Thyroid gland (tissue), 4 donors: Measurements from ENCODE around the gene BEST4. TPM values are rescaled to one million over a fixed set of nuclear protein-coding genes. Genes with fewer than 3 reads are reported as not detected.
A peak's percentile ranks its signal among the peaks of the same experiment; 100 is the strongest.

ENCODE experiments used
- DNase-seq, 2 donors: peaks; one replicate each; pipeline ENCODE4 v3.0.0-alpha.2; 2019
- H3K27ac ChIP-seq, 3 donors: fragments of 200-600 bp; sonication (generic); 1 replicate in 2 of 3; 2 replicates in 1 of 3; pipeline ENCODE4 v1.5.1; 2016 to 2019; ENCODE audit warnings: mild to moderate bottlenecking in 1 of 3, moderate library complexity in 1 of 3
- H3K27me3 ChIP-seq: fragments of 200-600 bp; sonication (generic); one replicate; pipeline ENCODE4 v1.5.1; 2019
- H3K36me3 ChIP-seq, 2 donors: fragments of 200-600 bp; sonication (generic); one replicate each; pipeline ENCODE4 v1.5.1; 2016 to 2019
- H3K4me1 ChIP-seq, 2 donors: fragments of 200-600 bp; sonication (generic); one replicate each; pipeline ENCODE4 v1.5.1; 2017 to 2019
- H3K4me3 ChIP-seq, 3 donors: fragments of 200-600 bp; sonication (generic); replicated peaks in 1 of 3; 1 replicate in 2 of 3; 2 replicates in 1 of 3; pipeline ENCODE4 v1.5.1; 2016; ENCODE audit warnings: mild to moderate bottlenecking in 1 of 3
- H3K9me3 ChIP-seq: fragments of 200-600 bp; sonication (generic); one replicate; pipeline ENCODE4 v1.5.1; 2017
- CTCF ChIP-seq, 6 experiments: fragments of 200-600 bp in 3 of 6; fragments of 450-650 bp in 3 of 6; sonication (generic) in 3 of 6; IDR thresholded peaks; one replicate each; pipeline ENCODE4 v1.5.1; 2016 to 2019; ENCODE audit warnings: antibody characterized with exemption in 6 of 6, mild to moderate bottlenecking in 2 of 6, inconsistent platforms in 1 of 6, moderate library complexity in 1 of 6
- POLR2A ChIP-seq, 2 donors: fragments of 450-650 bp; IDR thresholded peaks; one replicate each; pipeline ENCODE4 v1.6.1; 2017; ENCODE audit warnings: antibody characterized with exemption in 2 of 2, mild to moderate bottlenecking in 2 of 2, moderate library complexity in 1 of 2
- WGBS, 2 donors: methylation state at CpG; one replicate each; pipeline ENCODE4 v1.1.5; 2017; 5-methylcytosine and 5-hydroxymethylcytosine counted together
- intact Hi-C: fragments of 100-400 bp; cut with DNase I; formaldehyde crosslinking; loops from one replicate; pipeline ENCODE4 v1.15.1; 2023
- total RNA-seq, 4 donors: library from RNA; depleted of rRNA; stranded (reverse); fragments of >200 nt; gene quantifications; one replicate each; pipeline ENCODE4 v1.2.3, GENCODE V29; 2016

The BEST4 gene
- total RNA-seq, 4 donors from 2014 or later = 0.42 to 0.56 TPM; not detected in 2

- H3K36me3 ChIP-seq = no peaks in the 10 kb centered on the region
- H3K4me3 ChIP-seq = no peak overlapping the region
- intact Hi-C loops = no loop called here
- H3K27me3 ChIP-seq = no peaks in the 10 kb centered on the region
- H3K4me1 ChIP-seq = peaks cover 4 to 25% of the 10 kb centered on the region in 2 donors
- WGBS, 2 donors = 83 to 100% methylated on average over 1 to 6 of the region's 6 CpGs
- H3K27ac ChIP-seq = no peak overlapping the region
- no peak for DNase-seq
- H3K9me3 ChIP-seq = no peaks in the 10 kb centered on the region
- no peak for TF ChIP-seq CTCF (IDR thresholded peaks at IDR 0.05)
- TF ChIP-seq POLR2A (IDR thresholded peaks at IDR 0.05) = no peak
These were observed 34.2 kb upstream of the BEST4 start for GRCh38 chr1:44822131-44822701.

DNA sequence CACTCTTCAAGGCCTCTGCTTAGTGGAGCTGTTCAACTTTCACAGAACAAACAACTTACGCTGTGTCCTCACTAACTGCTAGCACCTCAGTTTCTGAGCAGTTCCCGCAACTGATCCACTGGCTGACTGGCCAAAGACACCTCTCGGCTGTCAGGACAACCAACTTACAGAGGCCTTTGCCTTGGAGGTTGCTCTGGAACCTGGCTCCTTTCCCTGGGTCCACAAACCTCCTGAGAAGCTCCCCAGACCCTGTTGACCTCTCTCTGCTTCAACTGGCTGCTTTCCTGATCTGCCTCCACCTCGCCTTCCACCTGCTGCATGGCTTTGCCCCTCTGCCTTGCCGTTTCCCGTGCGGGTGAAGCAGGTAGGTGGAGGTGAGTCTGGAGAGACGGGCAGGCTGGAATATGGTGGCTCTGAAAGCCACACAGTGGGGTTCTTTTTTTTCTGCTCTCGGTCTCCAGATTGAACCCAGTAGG lies 33.3 kb upstream of the BEST4 start:
- Histone ChIP-seq H3K4me1 (peaks cover 4 to 25% of the 10 kb centered on the region in 2 donors), H3K27me3 (no peaks in the 10 kb centered on the region), H3K27ac (peak overlapping the region in 2 of 3 donors; percentile 97 to 98), H3K9me3 (no peaks in the 10 kb centered on the region), H3K4me3 (no peak overlapping the region), H3K36me3 (no peaks in the 10 kb centered on the region)
- WGBS, 2 donors = 79 to 82% methylated on average over 9 of the region's 9 CpGs
- no peak for TF ChIP-seq CTCF (IDR thresholded peaks at IDR 0.05)
- no peak for TF ChIP-seq POLR2A (IDR thresholded peaks at IDR 0.05)
- DNase-seq = no peak
- intact Hi-C loops = no loop called here

DNA sequence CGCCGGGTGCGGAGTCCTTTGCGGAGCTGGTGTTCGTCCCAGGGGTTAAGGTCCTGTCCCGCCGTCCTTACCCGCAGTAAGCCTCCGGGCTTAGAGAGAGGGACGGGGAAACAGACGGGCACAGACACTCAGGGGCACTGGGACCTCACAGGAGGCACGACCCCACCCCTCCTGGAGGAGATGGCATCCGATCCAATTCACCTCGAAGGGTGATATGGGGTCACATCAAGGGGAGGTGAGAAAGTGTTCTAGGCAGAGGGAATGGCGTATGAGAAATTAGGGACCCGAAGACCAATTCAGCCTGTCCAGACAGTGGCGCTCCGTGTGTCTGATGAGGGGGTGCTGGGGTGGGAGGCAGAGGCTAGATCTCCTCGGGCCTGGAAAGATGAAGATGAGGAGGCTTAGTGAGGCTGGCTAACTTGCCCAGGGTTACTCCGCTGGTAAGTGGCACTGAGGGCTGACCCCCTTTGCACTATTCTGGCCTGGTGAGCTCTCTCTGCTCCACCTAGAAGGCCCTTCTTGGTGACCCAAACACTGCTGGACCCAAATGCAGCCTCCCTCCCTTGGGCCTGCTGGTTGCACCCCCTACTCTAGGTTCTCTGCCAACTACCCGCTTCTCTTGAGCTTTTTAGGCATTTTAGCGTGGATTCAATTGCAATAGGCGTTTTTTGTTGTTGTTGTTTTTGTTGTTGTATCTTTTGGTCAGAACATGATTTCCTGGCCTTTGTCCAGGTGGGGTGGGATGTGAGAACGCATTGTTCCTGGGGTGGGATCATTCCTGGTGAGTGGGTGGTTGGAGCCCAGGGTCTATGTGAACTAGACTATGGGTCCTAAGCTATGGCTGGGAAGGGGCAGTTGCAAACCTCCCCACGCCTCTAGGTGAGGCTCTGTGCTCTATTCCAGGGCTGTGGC lies 32.6 kb upstream of the BEST4 start:
- intact Hi-C loops = no loop called here
- WGBS, 2 donors = 36 to 42% methylated on average over 19 to 23 of the region's 25 CpGs
- H3K36me3 ChIP-seq = no peaks in the 10 kb centered on the region
- H3K4me3 ChIP-seq = peak overlapping the region in 1 of 3 donors; percentile 38
- H3K27me3 ChIP-seq = no peaks in the 10 kb centered on the region
- peak in 1 of 6 experiments; percentile 18 for TF ChIP-seq CTCF (IDR thresholded peaks at IDR 0.05)
- no peak for TF ChIP-seq POLR2A (IDR thresholded peaks at IDR 0.05)
- H3K9me3 ChIP-seq = no peaks in the 10 kb centered on the region
- H3K4me1 ChIP-seq = peaks cover 4 to 25% of the 10 kb centered on the region in 2 donors
- DNase-seq = peak in 1 of 2 donors; percentile 18
- peak overlapping the region; percentile 97 to 98 (median 97) for H3K27ac ChIP-seq

DNA sequence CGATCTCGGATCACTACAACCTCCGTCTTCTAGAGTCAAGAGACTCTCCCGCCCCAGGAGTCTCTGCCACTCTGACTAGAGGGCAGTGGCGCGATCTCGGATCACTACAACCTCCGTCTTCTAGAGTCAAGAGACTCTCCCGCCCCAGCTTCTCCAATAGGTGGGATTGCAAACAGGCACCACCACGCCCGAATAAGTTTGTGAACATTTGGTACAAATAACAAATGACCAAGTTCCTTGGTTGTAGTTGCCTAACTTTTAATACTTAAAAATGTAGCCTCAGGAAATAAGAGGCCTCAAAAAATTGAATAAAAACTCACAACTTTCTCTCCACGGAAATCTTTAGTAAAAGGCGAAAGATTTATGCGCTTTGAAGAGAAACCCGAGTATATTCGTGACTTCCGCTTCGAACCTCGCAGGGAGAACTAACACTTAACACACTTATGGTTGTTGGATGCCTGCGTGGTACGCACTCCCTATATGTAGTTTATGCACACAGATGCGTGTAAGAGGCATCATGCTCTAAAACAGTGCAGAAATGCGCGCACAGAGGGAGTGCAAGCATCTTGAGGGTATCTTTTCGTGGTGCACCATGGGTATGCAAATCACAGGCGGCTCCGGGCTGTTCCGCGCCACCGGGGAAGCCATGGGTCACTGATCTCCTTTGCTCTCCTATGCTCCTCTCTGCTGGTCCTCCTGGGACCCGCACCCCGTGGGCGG lies 31.8 kb upstream of the BEST4 start:
- Histone ChIP-seq H3K4me3 (peak overlapping the region in 1 of 3 donors; percentile 38), H3K4me1 (peaks cover 4 to 25% of the 10 kb centered on the region in 2 donors), H3K27me3 (no peaks in the 10 kb centered on the region), H3K36me3 (no peaks in the 10 kb centered on the region), H3K9me3 (no peaks in the 10 kb centered on the region), H3K27ac (peak overlapping the region; percentile 97 to 98 (median 97))
- WGBS, 2 donors = 0 to 1% methylated on average over 33 of the region's 33 CpGs
- TF ChIP-seq CTCF (IDR thresholded peaks at IDR 0.05) = peak in 1 of 6 experiments; percentile 17
- TF ChIP-seq POLR2A (IDR thresholded peaks at IDR 0.05) = peak in 1 of 2 donors; percentile 80
- intact Hi-C loops = no loop called here
- peak; percentile 89 for DNase-seq
